ENCODE measurements around the gene CAPN13. TPM values are rescaled to one million over a fixed set of nuclear protein-coding genes. Genes with fewer than 3 reads are reported as not detected.

CAPN13 gene
- total RNA-seq, 2 experiments from 2014 or later = not detected

GRCh38 chr2:30778611-30779010, 28.6 kb downstream of the CAPN13 start:
- intact Hi-C loops (cut with DNase I, micrococcal nuclease) = no loop called here
- CTCF ChIA-PET = no interaction called here
- H3K36me3 ChIP-seq (ENCODE audit: insufficient read depth, low read length) = no peaks in the 10 kb centered on the region
- Mint-ChIP-seq H3K4me3 (no peak overlapping the region), H3K9me3 (no peaks in the 10 kb centered on the region), H3K4me1 (ENCODE audit: low read depth) (no peaks in the 10 kb centered on the region), H3K36me3 (ENCODE audit: low read depth) (no peaks in the 10 kb centered on the region), H3K27ac (no peak overlapping the region), H3K27me3 (peaks cover 11% of the 10 kb centered on the region)
- no peaks in the 10 kb centered on the region for H3K4me1 ChIP-seq (ENCODE audit: insufficient read depth, low read length)
- H3K27me3 ChIP-seq (ENCODE audit: control insufficient read depth in 1 of 2, insufficient read depth in 2 of 2, low read length in 2 of 2) = no peaks in the 10 kb centered on the region
- ATAC-seq (ENCODE audit: poor library complexity) (no peak), DNase-seq (no peak)
- no peak overlapping the region for H3K4me3 ChIP-seq (ENCODE audit: low read length)
- no peak overlapping the region for H3K27ac ChIP-seq (ENCODE audit: low read depth in 1 of 2, low read length in 2 of 2)
- H3K9me3 ChIP-seq (ENCODE audit: control insufficient read depth in 1 of 2, insufficient read depth in 1 of 2, low read length in 2 of 2) = no peaks in the 10 kb centered on the region
- no peak for TF ChIP-seq CTCF (IDR thresholded peaks at IDR 0.05)
- POLR2A ChIA-PET = no interaction called here

GRCh38 chr2:30777661-30778505, 29.4 kb downstream of the CAPN13 start:
- no peaks in the 10 kb centered on the region for H3K4me1 ChIP-seq (ENCODE audit: insufficient read depth, low read length)
- POLR2A ChIA-PET = no interaction called here
- peaks cover 8% of the 10 kb centered on the region for H3K27me3 Mint-ChIP-seq
- no peak for DNase-seq
- no peaks in the 10 kb centered on the region for H3K36me3 Mint-ChIP-seq (ENCODE audit: low read depth)
- H3K27ac Mint-ChIP-seq = no peak overlapping the region
- intact Hi-C loops (cut with DNase I, micrococcal nuclease) = no loop called here
- H3K4me3 Mint-ChIP-seq = no peak overlapping the region
- TF ChIP-seq CTCF (IDR thresholded peaks at IDR 0.05) = no peak
- H3K4me1 Mint-ChIP-seq (ENCODE audit: low read depth) = no peaks in the 10 kb centered on the region
- CTCF ChIA-PET = no interaction called here
- H3K9me3 ChIP-seq (ENCODE audit: control insufficient read depth in 1 of 2, insufficient read depth in 1 of 2, low read length in 2 of 2) = no peaks in the 10 kb centered on the region
- no peaks in the 10 kb centered on the region for H3K36me3 ChIP-seq (ENCODE audit: insufficient read depth, low read length)
- H3K27me3 ChIP-seq (ENCODE audit: control insufficient read depth in 1 of 2, insufficient read depth in 2 of 2, low read length in 2 of 2) = no peaks in the 10 kb centered on the region
- H3K27ac ChIP-seq (ENCODE audit: low read depth in 1 of 2, low read length in 2 of 2) = no peak overlapping the region
- no peak for ATAC-seq (ENCODE audit: poor library complexity)
- no peaks in the 10 kb centered on the region for H3K9me3 Mint-ChIP-seq
- H3K4me3 ChIP-seq (ENCODE audit: low read length) = no peak overlapping the region

- TF ChIP-seq CTCF (IDR thresholded peaks at IDR 0.05) = no peak
- POLR2A ChIA-PET = no interaction called here
- Mint-ChIP-seq H3K4me1 (ENCODE audit: low read depth) (no peaks in the 10 kb centered on the region), H3K9me3 (no peaks in the 10 kb centered on the region), H3K36me3 (ENCODE audit: low read depth) (no peaks in the 10 kb centered on the region), H3K27me3 (peaks cover 8% of the 10 kb centered on the region), H3K27ac (no peak overlapping the region), H3K4me3 (no peak overlapping the region)
- H3K27ac ChIP-seq (ENCODE audit: low read depth in 1 of 2, low read length in 2 of 2) = no peak overlapping the region
- intact Hi-C loops (cut with DNase I, micrococcal nuclease) = no loop called here
- H3K4me3 ChIP-seq (ENCODE audit: low read length) = no peak overlapping the region
- no peaks in the 10 kb centered on the region for H3K36me3 ChIP-seq (ENCODE audit: insufficient read depth, low read length)
- ATAC-seq (ENCODE audit: poor library complexity) = no peak
- H3K4me1 ChIP-seq (ENCODE audit: insufficient read depth, low read length) = no peaks in the 10 kb centered on the region
- DNase-seq = no peak
- H3K9me3 ChIP-seq (ENCODE audit: control insufficient read depth in 1 of 2, insufficient read depth in 1 of 2, low read length in 2 of 2) = no peaks in the 10 kb centered on the region
- CTCF ChIA-PET = no interaction called here
- H3K27me3 ChIP-seq (ENCODE audit: control insufficient read depth in 1 of 2, insufficient read depth in 2 of 2, low read length in 2 of 2) = no peaks in the 10 kb centered on the region
Measured at GRCh38 chr2:30776831-30777635, 30.2 kb downstream of the CAPN13 start.

Data from CD4-positive, alpha-beta T cell (primary cell).